Prostate gland (tissue), 2 donors: ENCODE measurements around the gene LMCD1.

Source experiments
- CTCF ChIP-seq, 4 experiments: fragments of 200-600 bp in 2 of 4; fragments of 450-650 bp in 2 of 4; sonication (generic) in 2 of 4; IDR thresholded peaks; 1 replicate in 3 of 4; 2 replicates in 1 of 4; pipeline ENCODE4 v1.5.1; 2016 to 2019; ENCODE audit warnings: antibody characterized with exemption in 4 of 4, mild to moderate bottlenecking in 2 of 4, moderate library complexity in 2 of 4
- POLR2A ChIP-seq: fragments of 450-650 bp; IDR thresholded peaks from one replicate; pipeline ENCODE4 v1.6.1; 2016; ENCODE audit warnings: antibody characterized with exemption, mild to moderate bottlenecking
- POLR2AphosphoS5 ChIP-seq: sonication (generic); formaldehyde crosslinking; IDR thresholded peaks from one replicate; pipeline ENCODE4 v1.6.1; 2017; ENCODE audit warnings: antibody characterized with exemption

GRCh38 chr3:8523041-8523440 is 21.4 kb downstream of the LMCD1 start:
- no peak for TF ChIP-seq CTCF (IDR thresholded peaks at IDR 0.05)
- TF ChIP-seq POLR2A = no peak
- TF ChIP-seq POLR2AphosphoS5 = no peak
